ENCODE measurements around the gene ITPR1.

The ITPR1 gene

GRCh38 chr3:4814904-4815574 is 321.9 kb downstream of the ITPR1 start:
- TF ChIP-seq SIN3A (IDR thresholded peaks at IDR 0.05; ENCODE audit: borderline replicate concordance, insufficient read depth, low read length): no peak
- TF ChIP-seq REST (IDR thresholded peaks at IDR 0.05; ENCODE audit: insufficient read depth in 1 of 2, low read depth in 2 of 2, low read length in 2 of 2): no peak
- TF ChIP-seq TAF1 (IDR thresholded peaks at IDR 0.05; ENCODE audit: borderline replicate concordance, insufficient read depth, low read length): no peak
- TF ChIP-seq POLR2AphosphoS5 (IDR thresholded peaks at IDR 0.05; ENCODE audit: low read depth, low read length): no peak
- TF ChIP-seq FOXP2 (optimal IDR thresholded peaks at IDR 0.05; ENCODE audit: borderline replicate concordance, extremely low read depth, extremely low read length, insufficient read depth): no peak

GRCh38 chr3:4816306-4816705 is 323.2 kb downstream of the ITPR1 start:
- no peak for TF ChIP-seq FOXP2 (optimal IDR thresholded peaks at IDR 0.05; ENCODE audit: borderline replicate concordance, extremely low read depth, extremely low read length, insufficient read depth)
- no peak for TF ChIP-seq POLR2AphosphoS5 (IDR thresholded peaks at IDR 0.05; ENCODE audit: low read depth, low read length)
- TF ChIP-seq TAF1 (IDR thresholded peaks at IDR 0.05; ENCODE audit: borderline replicate concordance, insufficient read depth, low read length): no peak
- TF ChIP-seq REST (IDR thresholded peaks at IDR 0.05; ENCODE audit: insufficient read depth in 1 of 2, low read depth in 2 of 2, low read length in 2 of 2): no peak

- TF ChIP-seq SIN3A (IDR thresholded peaks at IDR 0.05; ENCODE audit: borderline replicate concordance, insufficient read depth, low read length) (no peak), FOXP2 (optimal IDR thresholded peaks at IDR 0.05; ENCODE audit: borderline replicate concordance, extremely low read depth, extremely low read length, insufficient read depth) (no peak), REST (IDR thresholded peaks at IDR 0.05; ENCODE audit: insufficient read depth in 1 of 2, low read depth in 2 of 2, low read length in 2 of 2) (no peak), POLR2AphosphoS5 (IDR thresholded peaks at IDR 0.05; ENCODE audit: low read depth, low read length) (no peak), TAF1 (IDR thresholded peaks at IDR 0.05; ENCODE audit: borderline replicate concordance, insufficient read depth, low read length) (no peak)
These were observed 323.6 kb downstream of the ITPR1 start for GRCh38 chr3:4816718-4817117.

- TF ChIP-seq TAF1 (IDR thresholded peaks at IDR 0.05; ENCODE audit: borderline replicate concordance, insufficient read depth, low read length) (no peak), REST (IDR thresholded peaks at IDR 0.05; ENCODE audit: insufficient read depth in 1 of 2, low read depth in 2 of 2, low read length in 2 of 2) (no peak), FOXP2 (optimal IDR thresholded peaks at IDR 0.05; ENCODE audit: borderline replicate concordance, extremely low read depth, extremely low read length, insufficient read depth) (no peak), POLR2AphosphoS5 (IDR thresholded peaks at IDR 0.05; ENCODE audit: low read depth, low read length) (no peak), SIN3A (IDR thresholded peaks at IDR 0.05; ENCODE audit: borderline replicate concordance, insufficient read depth, low read length) (no peak)
These were observed 324.0 kb downstream of the ITPR1 start for GRCh38 chr3:4817128-4817527.

Data from PFSK-1 (cell line).